PC-9 (cell line): ENCODE measurements around the gene MYO7B. TPM values are rescaled to one million over a fixed set of nuclear protein-coding genes. Genes with fewer than 3 reads are reported as not detected.

Source experiments
- BruUV-seq: library from RNA; stranded (reverse); fragments of 400-500 nt; replicated peaks from 2 replicates; lab custom pipeline; 2021; lab: Mats Ljungman, UMichigan
- CTCF ChIA-PET: fragments of 300-600 bp; sonication (Branson Sonifier 250); formaldehyde crosslinking; loops from one replicate; lab custom pipeline; 2022; ENCODE audit warnings: antibody characterized with exemption; lab: Charles Lee
- POLR2A ChIA-PET: fragments of 300-600 bp; sonication (Branson Sonifier 250); formaldehyde crosslinking; loops from one replicate; lab custom pipeline; 2022; ENCODE audit warnings: antibody characterized with exemption; ENCODE audit not compliant: unreplicated experiment; lab: Charles Lee
- DNase-seq, 2 experiments: peaks; one replicate each; pipeline versions ENCODE4 v3.0.0 to v3.0.0-alpha.2; 2015 to 2022; ENCODE audit warnings: mixed read lengths in 1 of 2
- H2AFZ ChIP-seq: fragments of 200-600 bp; sonication (generic); 2 replicates; pipeline ENCODE4 v1.8.1; 2017; ENCODE audit warnings: antibody characterized with exemption
- H3F3A ChIP-seq: fragments of 200-600 bp; sonication (generic); 2 replicates; pipeline ENCODE4 v1.8.1; 2017; ENCODE audit warnings: antibody characterized with exemption, mild to moderate bottlenecking, low read depth; ENCODE audit not compliant: insufficient read depth
- H3K27ac ChIP-seq: fragments of 200-600 bp; sonication (generic); 2 replicates; pipeline ENCODE4 v1.6.1; 2016; ENCODE audit warnings: mixed run types
- H3K27me3 ChIP-seq: fragments of 200-600 bp; sonication (generic); 2 replicates; pipeline ENCODE4 v1.6.1; 2016; ENCODE audit warnings: low read depth, mixed run types; ENCODE audit not compliant: insufficient read depth
- H3K36me3 ChIP-seq: fragments of 200-600 bp; sonication (generic); 2 replicates; pipeline ENCODE4 v1.6.1; 2016; ENCODE audit warnings: low read depth, mixed run types
- H3K4me1 ChIP-seq: fragments of 200-600 bp; sonication (generic); replicated peaks from 2 replicates; pipeline ENCODE4 v1.6.1; 2016; ENCODE audit warnings: mixed run types; ENCODE audit not compliant: insufficient read depth
- H3K4me2 ChIP-seq: fragments of 200-600 bp; sonication (generic); 2 replicates; pipeline ENCODE4 v1.6.1; 2017; ENCODE audit warnings: mixed run types
- H3K4me3 ChIP-seq: fragments of 200-600 bp; sonication (generic); 2 replicates; pipeline ENCODE4 v1.6.1; 2016; ENCODE audit warnings: mixed run types
- H3K79me2 ChIP-seq: fragments of 200-600 bp; sonication (generic); 2 replicates; pipeline ENCODE4 v1.6.1; 2017; ENCODE audit warnings: low read depth, mixed run types
- H3K9me2 ChIP-seq: fragments of 200-600 bp; sonication (generic); 2 replicates; pipeline ENCODE4 v1.8.1; 2017; ENCODE audit warnings: mild to moderate bottlenecking; ENCODE audit not compliant: insufficient read depth
- H3K9me3 ChIP-seq: fragments of 200-600 bp; sonication (generic); 2 replicates; pipeline ENCODE4 v1.8.1; 2016; ENCODE audit warnings: low read depth; ENCODE audit not compliant: insufficient read depth
- H4K20me1 ChIP-seq: fragments of 200-600 bp; sonication (generic); 2 replicates; pipeline ENCODE4 v1.8.1; 2017; ENCODE audit not compliant: insufficient read depth
- CTCF ChIP-seq: fragments of 200-600 bp; sonication (generic); conservative IDR thresholded peaks from 2 replicates; pipeline ENCODE4 v1.6.1; 2017; ENCODE audit warnings: mixed run types, antibody characterized with exemption, mild to moderate bottlenecking, moderate library complexity
- EZH2 ChIP-seq: fragments of 200-600 bp; sonication (generic); IDR thresholded peaks from 2 replicates; pipeline ENCODE4 v1.8.0; 2017; ENCODE audit warnings: antibody characterized with exemption, low read depth
- intact Hi-C: fragments of 100-400 bp; cut with micrococcal nuclease; formaldehyde crosslinking; loops from one replicate; pipeline ENCODE4 v1.10.0; 2022; ENCODE audit not compliant: unreplicated experiment
- total RNA-seq: library from RNA; stranded (reverse); gene quantifications from 2 replicates; pipeline ENCODE4 v1.2.3, GENCODE V29; 2021

Gene MYO7B
- total RNA-seq, 1 experiment from 2014 or later = not detected

DNA sequence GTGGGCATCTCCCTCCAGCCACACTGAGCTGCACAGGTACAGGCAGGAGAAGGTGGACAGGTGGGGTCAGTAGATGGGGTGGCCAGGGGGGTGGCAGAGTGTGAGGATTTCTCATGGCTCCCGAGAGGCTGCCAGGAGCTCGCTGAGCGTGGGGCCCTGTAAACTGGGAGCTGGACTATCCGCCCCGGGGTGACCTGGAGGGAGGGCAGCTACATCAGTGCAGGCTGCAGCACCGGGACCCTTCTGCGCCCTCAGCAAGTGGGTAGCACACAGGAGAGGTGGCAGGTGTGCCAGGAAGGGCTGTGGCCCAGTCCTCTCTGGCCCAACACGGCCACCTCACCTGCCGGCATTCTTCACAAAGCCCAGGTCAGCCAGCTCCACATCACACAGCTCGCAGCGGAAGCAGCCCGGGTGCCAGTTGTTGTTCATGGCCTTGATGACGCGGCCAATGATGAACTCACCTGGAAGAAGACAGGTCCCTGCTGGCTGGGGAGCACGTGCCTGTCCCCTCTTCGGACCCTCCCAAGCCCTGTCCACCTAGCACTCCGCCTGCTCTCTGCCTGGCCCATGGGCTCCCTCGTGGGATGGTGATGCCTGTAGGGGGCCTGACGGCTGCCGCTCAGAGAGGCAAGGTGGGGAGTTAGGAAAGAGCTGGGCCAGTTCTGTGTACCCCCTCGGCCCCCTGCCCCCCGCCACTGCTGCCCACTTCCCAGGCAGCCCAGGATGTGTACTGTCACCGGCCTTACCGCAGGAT lies 118.8 kb downstream of the MYO7B start:
- TF ChIP-seq EZH2 = no peak
- TF ChIP-seq CTCF = no peak
- intact Hi-C loops = no loop called here
- Histone ChIP-seq H3K9me3 (no peaks in the 10 kb centered on the region), H4K20me1 (no peaks in the 10 kb centered on the region), H3F3A (no peaks in the 10 kb centered on the region), H3K79me2 (no peaks in the 10 kb centered on the region), H3K27me3 (no peaks in the 10 kb centered on the region), H3K4me3 (no peak overlapping the region), H3K36me3 (no peaks in the 10 kb centered on the region), H2AFZ (no peak overlapping the region), H3K4me2 (no peak overlapping the region), H3K9me2 (no peaks in the 10 kb centered on the region), H3K4me1 (no peaks in the 10 kb centered on the region), H3K27ac (no peak overlapping the region)
- ChIA-PET POLR2A (interaction anchor here (0.6 kb wide), 1 partner anchor 545 kb away, joined by 3 read pairs; no protein-coding TSS in a partner anchor), CTCF (no interaction called here)
- no TSS peak for BruUV-seq
- DNase-seq = no peak

DNA sequence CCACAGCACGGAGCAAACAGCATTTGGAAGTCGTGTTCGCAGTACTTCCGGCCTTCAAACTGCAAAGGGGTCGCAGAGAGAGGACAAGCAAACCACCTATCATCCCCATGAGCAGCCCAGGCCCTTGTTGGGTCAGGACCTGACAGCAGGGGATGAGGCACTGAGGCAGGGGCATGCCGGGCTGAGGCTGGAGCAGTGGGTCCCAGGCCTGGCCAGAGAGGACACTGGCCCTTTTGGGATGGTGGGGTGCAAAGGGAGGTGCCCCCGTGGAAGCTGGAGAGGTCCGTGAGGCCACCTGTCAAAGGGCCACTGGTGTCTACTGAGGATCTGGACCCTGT lies 119.3 kb downstream of the MYO7B start:
- no peak overlapping the region for H3K4me3 ChIP-seq
- intact Hi-C loops = no loop called here
- no peak for DNase-seq
- CTCF ChIA-PET = no interaction called here
- peaks cover 1% of the 10 kb centered on the region; the same call in 1 of the 2 replicates for H3K9me3 ChIP-seq
- H3F3A ChIP-seq = no peaks in the 10 kb centered on the region
- no peak overlapping the region for H2AFZ ChIP-seq
- no peaks in the 10 kb centered on the region for H3K4me1 ChIP-seq
- no peaks in the 10 kb centered on the region for H3K36me3 ChIP-seq
- no peak for TF ChIP-seq EZH2
- TF ChIP-seq CTCF = no peak
- H3K79me2 ChIP-seq = no peaks in the 10 kb centered on the region
- no peak overlapping the region for H3K27ac ChIP-seq
- H3K27me3 ChIP-seq = no peaks in the 10 kb centered on the region
- no peaks in the 10 kb centered on the region for H3K9me2 ChIP-seq
- POLR2A ChIA-PET = interaction anchor here (0.6 kb wide), 1 partner anchor 545 kb away, joined by 3 read pairs; no protein-coding TSS in a partner anchor
- BruUV-seq = no TSS peak
- H3K4me2 ChIP-seq = no peak overlapping the region
- no peaks in the 10 kb centered on the region for H4K20me1 ChIP-seq

GRCh38 chr2:127655209-127656073 lies 120.0 kb downstream of the MYO7B start:
- intact Hi-C loops = no loop called here
- no peak for TF ChIP-seq EZH2
- no peak for TF ChIP-seq CTCF
- H3K27ac ChIP-seq = no peak overlapping the region
- H3F3A ChIP-seq = no peaks in the 10 kb centered on the region
- no peaks in the 10 kb centered on the region for H3K27me3 ChIP-seq
- H3K9me3 ChIP-seq = peaks cover 5% of the 10 kb centered on the region; the same call in 1 of the 2 replicates
- H2AFZ ChIP-seq = no peak overlapping the region
- H3K36me3 ChIP-seq = no peaks in the 10 kb centered on the region
- H3K4me2 ChIP-seq = no peak overlapping the region
- DNase-seq = no peak
- POLR2A ChIA-PET = no interaction called here
- H3K79me2 ChIP-seq = no peaks in the 10 kb centered on the region
- H3K4me3 ChIP-seq = no peak overlapping the region
- no peaks in the 10 kb centered on the region for H3K9me2 ChIP-seq
- H4K20me1 ChIP-seq = no peaks in the 10 kb centered on the region
- no TSS peak for BruUV-seq
- no peaks in the 10 kb centered on the region for H3K4me1 ChIP-seq
- CTCF ChIA-PET = no interaction called here
